HT1080 (cell line): ENCODE results near the gene TMEM143. TPM values are rescaled to one million over a fixed set of nuclear protein-coding genes. Genes with fewer than 3 reads are reported as not detected.
A peak's percentile ranks its signal among the peaks of the same experiment; 100 is the strongest.
"Not testable (repeated sequence)": the region's sequence is repeated elsewhere in the genome, so short reads cannot be mapped to it uniquely, and the experiment has no call there.

Experiments
- DNase-seq: peaks from one replicate; pipeline ENCODE4 v3.0.0-alpha.2; 2015; ENCODE audit warnings: low read depth
- total RNA-seq: library from RNA; depleted of rRNA; stranded (reverse); fragments of >200 nt; shearing (Covaris generic); gene quantifications from 2 replicates; pipeline ENCODE4 v1.2.3, GENCODE V29; 2014

Gene TMEM143
- total RNA-seq, 1 experiment from 2014 or later, result 5.1 TPM

DNA sequence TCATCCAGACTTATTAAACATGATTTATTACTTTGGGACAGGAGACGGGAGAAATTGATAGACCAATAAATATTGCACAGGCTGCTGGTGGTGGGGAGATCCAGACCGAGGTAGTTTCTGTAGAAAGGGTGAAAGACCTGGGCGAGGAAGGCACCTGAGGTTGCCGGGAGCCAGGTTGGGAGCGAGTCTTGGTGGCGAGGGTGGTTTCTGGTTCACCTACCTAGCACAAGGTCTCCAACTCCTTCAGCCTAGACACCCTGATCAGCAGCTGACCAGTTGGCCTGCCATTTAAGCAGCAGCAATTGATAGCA, 31.4 kb downstream of the TMEM143 start:
- no peak for DNase-seq

DNA sequence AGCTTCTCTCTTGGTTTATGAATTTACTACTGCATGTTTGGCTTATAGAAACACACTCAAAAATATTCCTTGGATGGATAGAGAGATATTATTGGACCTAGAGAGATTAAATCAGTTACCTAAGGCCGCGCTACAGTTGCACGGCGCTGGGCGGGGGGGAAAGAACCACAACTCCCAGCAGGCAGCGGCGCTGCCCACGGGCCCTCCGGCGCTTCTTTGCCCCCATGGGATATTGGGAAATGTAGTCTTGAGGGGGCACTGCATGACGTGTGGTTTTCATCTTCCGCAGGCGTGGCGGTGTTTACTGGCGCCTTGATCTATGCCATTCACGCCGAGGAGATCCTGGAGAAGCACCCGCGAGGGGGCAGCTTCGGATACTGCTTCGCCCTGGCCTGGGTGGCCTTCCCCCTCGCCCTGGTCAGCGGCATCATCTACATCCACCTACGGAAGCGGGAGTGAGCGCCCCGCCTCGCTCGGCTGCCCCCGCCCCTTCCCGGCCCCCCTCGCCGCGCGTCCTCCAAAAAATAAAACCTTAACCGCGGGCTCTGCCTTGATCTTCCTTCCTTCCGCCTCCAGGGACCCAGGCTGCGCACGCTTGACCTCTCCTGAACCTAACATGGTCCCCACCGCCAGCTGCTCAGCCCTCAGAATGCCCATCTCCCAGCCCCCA, 33.6 kb downstream of the TMEM143 start:
- DNase-seq, result no peak

DNA sequence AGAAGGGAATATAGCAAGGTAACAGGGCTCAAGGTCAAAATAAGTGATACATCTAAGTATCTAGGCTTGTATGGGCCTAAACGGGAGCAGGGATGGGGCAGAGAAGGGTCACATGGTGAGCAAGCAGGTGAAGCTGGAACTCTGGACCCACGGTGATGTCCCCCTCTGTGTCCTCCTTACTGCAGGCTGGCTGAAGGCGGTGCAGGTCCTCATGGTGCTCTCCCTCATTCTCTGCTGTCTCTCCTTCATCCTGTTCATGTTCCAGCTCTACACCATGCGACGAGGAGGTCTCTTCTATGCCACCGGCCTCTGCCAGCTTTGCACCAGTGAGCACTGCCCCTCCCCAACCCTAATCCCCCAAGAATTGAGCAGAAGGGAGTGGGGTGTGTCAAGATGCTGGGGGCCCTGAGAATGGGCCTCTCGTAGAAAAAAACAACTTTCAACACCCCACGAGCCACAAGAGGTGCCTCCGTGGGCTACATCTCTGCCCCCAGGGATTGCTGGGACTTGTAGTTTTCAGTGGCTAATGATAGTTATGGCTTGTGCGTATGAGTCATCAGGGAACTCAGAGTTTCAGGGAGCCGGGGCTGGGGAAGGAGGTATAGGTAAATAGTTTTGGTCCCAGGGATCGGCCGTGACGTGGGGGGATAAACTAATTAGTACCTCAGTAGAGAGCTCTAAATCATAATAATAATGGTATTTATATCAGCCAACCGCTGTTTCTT, 34.4 kb downstream of the TMEM143 start:
- peak; percentile 32 for DNase-seq

DNA sequence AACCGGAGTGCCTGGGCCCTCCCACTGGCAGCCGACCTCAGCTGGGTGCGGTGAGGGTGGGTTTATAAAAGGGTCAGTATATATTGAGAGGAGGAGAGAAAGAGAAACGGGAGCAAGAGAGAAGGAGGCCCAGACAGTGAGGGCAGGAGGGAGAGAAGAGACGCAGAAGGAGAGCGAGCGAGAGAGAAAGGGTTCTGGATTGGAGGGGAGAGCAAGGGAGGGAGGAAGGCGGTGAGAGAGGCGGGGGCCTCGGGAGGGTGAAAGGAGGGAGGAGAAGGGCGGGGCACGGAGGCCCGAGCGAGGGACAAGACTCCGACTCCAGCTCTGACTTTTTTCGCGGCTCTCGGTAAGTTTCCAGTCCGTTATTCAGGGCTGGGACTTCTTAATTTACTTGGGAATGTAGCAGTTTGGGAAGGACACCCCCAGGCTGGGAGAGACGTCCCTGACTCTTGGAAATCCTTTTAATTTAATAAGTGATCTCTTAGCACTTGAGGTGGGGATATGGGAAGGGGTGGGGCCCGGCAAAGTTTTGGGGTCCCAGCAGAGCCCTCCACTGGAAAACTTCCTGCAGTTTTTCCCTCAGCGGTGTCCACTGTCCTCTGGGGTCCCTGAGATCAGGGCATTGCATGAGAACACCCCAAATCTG, 38.4 kb downstream of the TMEM143 start, which contains the start of gene EMP3:
TSS of gene EMP3 (plus strand) at position 288 of the 646 bp plus-strand sequence. CDS start 1,293 bp downstream, outside the sequence.
- peak; percentile 91 for DNase-seq

DNA sequence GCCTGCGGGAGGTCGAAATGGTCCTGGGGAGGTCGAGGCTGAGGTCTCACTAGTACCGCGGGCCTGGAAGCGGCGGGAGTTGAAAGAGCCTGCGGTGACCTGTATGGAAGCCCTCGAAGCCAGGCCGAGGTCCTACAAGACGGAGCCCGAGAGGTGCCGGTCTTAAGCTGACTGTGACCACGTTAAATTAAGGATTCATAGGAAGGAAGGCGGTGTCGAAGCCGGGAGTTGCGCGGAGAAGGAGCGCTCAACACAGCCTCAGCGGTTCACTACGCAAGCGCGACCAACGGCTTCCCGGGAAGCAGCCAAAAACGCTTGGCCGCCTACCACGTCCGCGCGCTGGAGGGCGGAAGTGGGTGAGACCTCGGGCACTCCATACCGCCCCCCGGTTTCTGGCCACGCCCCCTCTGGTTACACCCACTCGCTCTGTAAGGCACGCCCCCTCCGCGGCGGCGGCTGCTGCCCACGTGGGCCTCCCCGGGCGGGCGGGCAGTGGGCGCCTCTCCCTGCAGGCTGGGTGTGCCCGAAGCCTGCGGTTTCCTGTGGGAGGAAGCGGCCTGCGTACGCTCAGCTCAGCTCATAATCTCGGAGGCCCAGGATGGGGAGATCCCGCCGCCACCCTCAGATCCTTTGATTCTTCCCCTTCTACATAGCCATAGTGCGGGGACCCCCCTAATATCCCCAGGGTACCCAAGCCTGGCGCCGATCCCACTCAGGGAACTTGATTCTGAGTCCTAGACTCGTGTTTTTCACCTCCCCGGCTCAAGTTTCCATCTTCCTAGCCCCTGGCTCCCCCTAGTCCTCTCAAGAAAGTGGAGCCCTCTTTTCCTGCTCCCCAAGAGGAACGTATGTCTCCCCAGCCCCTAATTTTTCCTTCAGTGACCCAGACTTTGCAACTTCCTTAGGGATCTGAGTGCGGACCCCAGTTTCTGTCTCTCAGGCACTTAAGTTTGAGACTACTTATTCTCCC, 41.8 kb downstream of the TMEM143 start:
- DNase-seq, result peak; percentile 99

GRCh38 chr19:48321372-48321621, 42.4 kb downstream of the TMEM143 start:
- DNase-seq, result peak; percentile 31

- peak; percentile 79 for DNase-seq
These were observed 43.8 kb downstream of the TMEM143 start for GRCh38 chr19:48319647-48320541.

GRCh38 chr19:48318286-48318987, 45.3 kb downstream of the TMEM143 start:
- no peak for DNase-seq

- not testable (repeated sequence) for DNase-seq
These were observed 46.1 kb downstream of the TMEM143 start for GRCh38 chr19:48317708-48317960.

- DNase-seq, result no peak
These were observed 48.0 kb downstream of the TMEM143 start for GRCh38 chr19:48315712-48316111.

GRCh38 chr19:48311384-48311783, 52.4 kb downstream of the TMEM143 start:
- no peak for DNase-seq

- DNase-seq, result no peak
These were observed 53.5 kb downstream of the TMEM143 start for GRCh38 chr19:48310227-48310626.

DNA sequence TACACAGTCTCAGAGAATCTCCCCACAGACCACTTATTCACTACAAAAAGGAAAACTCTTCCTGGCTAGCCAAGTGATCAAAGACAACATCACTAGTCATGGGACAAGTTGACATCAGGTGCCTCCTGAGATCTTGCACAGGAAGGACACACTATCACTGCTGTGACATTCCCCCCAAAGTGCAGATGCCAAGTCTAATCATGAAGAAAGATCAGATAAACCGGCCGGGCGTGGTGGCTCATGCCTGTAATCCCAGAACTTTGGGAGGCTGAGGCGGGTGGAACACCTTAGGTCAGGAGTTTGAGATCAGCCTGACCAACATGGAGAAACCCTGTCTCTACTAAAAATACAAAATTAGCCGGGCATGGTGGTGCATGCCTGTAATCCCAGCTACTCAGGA, 54.0 kb downstream of the TMEM143 start:
- not testable (repeated sequence) for DNase-seq

DNA sequence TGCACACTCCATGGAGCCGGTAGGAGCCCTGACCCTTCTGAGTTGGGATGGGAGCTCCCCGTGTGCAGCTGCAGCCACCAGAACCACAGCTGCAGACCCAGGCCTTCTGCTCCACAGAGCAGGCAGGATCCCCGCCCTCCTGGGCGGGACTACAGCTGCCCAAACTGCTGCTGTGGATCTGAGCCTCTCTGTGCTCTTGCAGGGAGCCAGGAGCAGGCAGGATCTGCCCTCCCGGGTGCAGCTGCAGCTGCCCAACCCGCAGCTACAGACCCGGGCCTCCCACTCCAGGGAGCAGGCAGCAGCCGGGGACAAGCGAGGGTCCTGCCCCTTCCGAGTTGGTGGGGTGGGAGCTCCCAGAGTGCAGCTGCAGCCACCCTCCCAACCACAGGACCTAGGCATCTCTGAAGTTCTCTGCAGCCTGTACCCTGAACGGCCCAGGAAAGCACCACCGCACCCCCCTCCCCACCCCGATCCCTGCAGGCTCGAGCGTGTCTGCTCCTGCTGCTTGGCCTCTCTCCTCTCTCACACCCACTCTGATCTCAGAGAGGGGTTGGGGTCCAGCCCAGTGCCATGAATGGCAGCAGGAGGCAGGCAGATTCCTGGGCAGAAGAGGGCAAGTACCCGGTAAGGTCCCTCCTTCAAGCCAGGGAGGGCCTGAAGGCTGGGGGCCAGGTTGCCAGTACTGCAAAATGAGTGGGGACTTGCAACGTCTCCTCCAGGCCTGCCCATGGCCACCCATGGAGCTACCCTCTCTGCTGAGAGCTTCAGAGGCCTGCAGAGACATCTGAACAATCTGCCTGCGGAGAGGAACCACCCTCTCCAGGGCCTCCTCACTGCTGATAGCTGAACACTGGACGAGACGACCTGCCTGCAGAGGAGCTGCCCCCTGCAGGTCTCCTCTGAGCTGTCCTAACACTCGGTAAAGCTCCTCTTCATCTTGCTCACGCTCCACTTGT, 54.8 kb downstream of the TMEM143 start:
- no peak for DNase-seq

GRCh38 chr19:48303866-48304265, 59.9 kb downstream of the TMEM143 start:
- no peak for DNase-seq

DNA sequence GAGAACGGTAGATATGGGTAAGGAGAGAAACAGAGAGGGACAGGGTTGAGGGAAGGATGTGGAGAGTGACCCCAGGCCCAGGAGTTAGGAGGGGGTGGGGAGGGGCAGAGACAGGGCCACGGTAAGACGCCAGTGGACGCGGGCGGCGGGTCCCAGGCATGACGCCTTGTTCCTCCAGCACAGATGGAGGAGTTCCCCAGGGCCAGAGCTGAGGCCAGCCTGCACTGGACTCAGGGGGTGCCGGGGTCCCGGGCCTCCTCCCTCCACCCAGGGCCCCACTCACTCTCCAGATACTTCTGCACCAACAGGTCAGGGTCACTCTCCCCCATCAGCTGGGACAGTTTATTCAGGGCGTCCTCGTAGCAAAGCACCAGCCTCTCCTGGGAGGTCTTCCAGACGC, 60.4 kb downstream of the TMEM143 start:
- no peak for DNase-seq

GRCh38 chr19:48302600-48302959, 61.2 kb downstream of the TMEM143 start:
- no peak for DNase-seq

- DNase-seq, result no peak
These were observed 61.7 kb downstream of the TMEM143 start for GRCh38 chr19:48301886-48302599.

GRCh38 chr19:48297975-48298374, 65.8 kb downstream of the TMEM143 start:
- DNase-seq, result no peak
